ENCODE results near the gene HSPB9. TPM values are rescaled to one million over a fixed set of nuclear protein-coding genes. Genes with fewer than 3 reads are reported as not detected.
"Not testable (repeated sequence)": the region's sequence is repeated elsewhere in the genome, so short reads cannot be mapped to it uniquely, and the experiment has no call there.

Gene HSPB9
- total RNA-seq, 1 donor from 2014 or later, result under 0.01 TPM

- DNase-seq (ENCODE audit: low read depth in 2 of 2), result no peak
These were observed 3.3 kb upstream of the HSPB9 start for GRCh38 chr17:42119301-42119700.

- DNase-seq (ENCODE audit: low read depth in 2 of 2), result no peak
These were observed 2.3 kb upstream of the HSPB9 start for GRCh38 chr17:42120161-42120769.

GRCh38 chr17:42120770-42121769, 1.5 kb upstream of the HSPB9 start, which contains the start of gene KAT2A:
TSS of gene KAT2A (minus strand) at chr17:42121367. CDS start at chr17:42121304, 63 bp downstream.
- DNase-seq (ENCODE audit: low read depth in 2 of 2), result peak; percentile 52 to 81

GRCh38 chr17:42124256-42124655, 1.7 kb downstream of the HSPB9 start:
- no peak for DNase-seq (ENCODE audit: low read depth in 2 of 2)

GRCh38 chr17:42125565-42125964, 3.0 kb downstream of the HSPB9 start:
- no peak for DNase-seq (ENCODE audit: low read depth in 2 of 2)

- DNase-seq (ENCODE audit: low read depth in 2 of 2), result no peak
These were observed 4.2 kb downstream of the HSPB9 start for GRCh38 chr17:42126836-42127235.

- no peak for DNase-seq (ENCODE audit: low read depth in 2 of 2)
These were observed 4.8 kb downstream of the HSPB9 start for GRCh38 chr17:42127414-42127813.

GRCh38 chr17:42129109-42129837, 6.7 kb downstream of the HSPB9 start:
- DNase-seq (ENCODE audit: low read depth in 2 of 2), result no peak

- DNase-seq (ENCODE audit: low read depth in 2 of 2), result no peak
These were observed 7.8 kb downstream of the HSPB9 start for GRCh38 chr17:42130310-42130936.

GRCh38 chr17:42131232-42131631, 8.6 kb downstream of the HSPB9 start:
- no peak for DNase-seq (ENCODE audit: low read depth in 2 of 2)

- peak; percentile 35 to 82 for DNase-seq (ENCODE audit: low read depth in 2 of 2)
These were observed 9.4 kb downstream of the HSPB9 start for GRCh38 chr17:42131981-42132432.

- peak in 1 of 2 donors; percentile 50 for DNase-seq (ENCODE audit: low read depth in 2 of 2)
These were observed 10.3 kb downstream of the HSPB9 start for GRCh38 chr17:42132941-42133340.

- DNase-seq (ENCODE audit: low read depth in 2 of 2), result no peak
These were observed 10.9 kb downstream of the HSPB9 start for GRCh38 chr17:42133461-42134041.

GRCh38 chr17:42135151-42135550, 12.5 kb downstream of the HSPB9 start:
- no peak for DNase-seq (ENCODE audit: low read depth in 2 of 2)

- DNase-seq (ENCODE audit: low read depth in 2 of 2), result peak; percentile 86 to 95
These were observed 13.4 kb downstream of the HSPB9 start for GRCh38 chr17:42135664-42136653.

- DNase-seq (ENCODE audit: low read depth in 2 of 2), result no peak
These were observed 14.0 kb downstream of the HSPB9 start for GRCh38 chr17:42136654-42137051.

- no peak for DNase-seq (ENCODE audit: low read depth in 2 of 2)
These were observed 16.3 kb downstream of the HSPB9 start for GRCh38 chr17:42138749-42139492.

- not testable (repeated sequence) for DNase-seq (ENCODE audit: low read depth in 2 of 2)
These were observed 18.1 kb downstream of the HSPB9 start for GRCh38 chr17:42140690-42141089.

- DNase-seq (ENCODE audit: low read depth in 2 of 2), result no peak
These were observed 18.8 kb downstream of the HSPB9 start for GRCh38 chr17:42141382-42141781.
